ENCODE results near the gene BACE2.
"Not testable (repeated sequence)": the region's sequence is repeated elsewhere in the genome, so short reads cannot be mapped to it uniquely, and the experiment has no call there.

Gene BACE2

GRCh38 chr21:41258617-41259016 is 90.7 kb downstream of the BACE2 start:
- DNase-seq (ENCODE audit: extremely low read depth in 1 of 2, low read depth in 1 of 2): no peak

GRCh38 chr21:41260428-41260827 is 92.5 kb downstream of the BACE2 start:
- no peak for DNase-seq (ENCODE audit: extremely low read depth in 1 of 2, low read depth in 1 of 2)

GRCh38 chr21:41267346-41267745 is 99.4 kb downstream of the BACE2 start:
- DNase-seq (ENCODE audit: extremely low read depth in 1 of 2, low read depth in 1 of 2): no peak

- no peak for DNase-seq (ENCODE audit: extremely low read depth in 1 of 2, low read depth in 1 of 2)
Measured at GRCh38 chr21:41269535-41269934, 101.6 kb downstream of the BACE2 start.

- no peak for DNase-seq (ENCODE audit: extremely low read depth in 1 of 2, low read depth in 1 of 2)
Measured at GRCh38 chr21:41277196-41277595, 109.2 kb downstream of the BACE2 start.

- DNase-seq (ENCODE audit: extremely low read depth in 1 of 2, low read depth in 1 of 2): no peak
Measured at GRCh38 chr21:41277846-41278245, 109.9 kb downstream of the BACE2 start.

- no peak for DNase-seq (ENCODE audit: extremely low read depth in 1 of 2, low read depth in 1 of 2)
Measured at GRCh38 chr21:41280115-41280919, 112.4 kb downstream of the BACE2 start.

GRCh38 chr21:41282412-41282811 is 114.5 kb downstream of the BACE2 start:
- DNase-seq (ENCODE audit: extremely low read depth in 1 of 2, low read depth in 1 of 2): no peak

GRCh38 chr21:41283211-41283818 is 115.4 kb downstream of the BACE2 start:
- peak in 1 of 2 donors; percentile 7 for DNase-seq (ENCODE audit: extremely low read depth in 1 of 2, low read depth in 1 of 2)

- no peak for DNase-seq (ENCODE audit: extremely low read depth in 1 of 2, low read depth in 1 of 2)
Measured at GRCh38 chr21:41289431-41289830, 121.5 kb downstream of the BACE2 start.

- DNase-seq (ENCODE audit: extremely low read depth in 1 of 2, low read depth in 1 of 2): no peak
Measured at GRCh38 chr21:41290106-41290799, 122.3 kb downstream of the BACE2 start.

- no peak for DNase-seq (ENCODE audit: extremely low read depth in 1 of 2, low read depth in 1 of 2)
Measured at GRCh38 chr21:41294548-41295231, 126.7 kb downstream of the BACE2 start.

GRCh38 chr21:41295721-41296254 is 127.8 kb downstream of the BACE2 start:
- no peak for DNase-seq (ENCODE audit: extremely low read depth in 1 of 2, low read depth in 1 of 2)

- no peak for DNase-seq (ENCODE audit: extremely low read depth in 1 of 2, low read depth in 1 of 2)
Measured at GRCh38 chr21:41302976-41303375, 135.0 kb downstream of the BACE2 start.

- no peak for DNase-seq (ENCODE audit: extremely low read depth in 1 of 2, low read depth in 1 of 2)
Measured at GRCh38 chr21:41304068-41304720, 136.2 kb downstream of the BACE2 start.

GRCh38 chr21:41307219-41307618 is 139.3 kb downstream of the BACE2 start:
- no peak for DNase-seq (ENCODE audit: extremely low read depth in 1 of 2, low read depth in 1 of 2)

GRCh38 chr21:41313285-41314164 is 145.6 kb downstream of the BACE2 start:
- DNase-seq (ENCODE audit: extremely low read depth in 1 of 2, low read depth in 1 of 2): not testable (repeated sequence)

- DNase-seq (ENCODE audit: extremely low read depth in 1 of 2, low read depth in 1 of 2): no peak
Measured at GRCh38 chr21:41315726-41316125, 147.8 kb downstream of the BACE2 start.

- no peak for DNase-seq (ENCODE audit: extremely low read depth in 1 of 2, low read depth in 1 of 2)
Measured at GRCh38 chr21:41316200-41317062, 148.5 kb downstream of the BACE2 start, which contains the start of gene FAM3B. Gene FAM3B, plus strand, starts transcription at chr21:41316801. Its CDS starts 79 bp downstream, at chr21:41316880.

All from stimulated activated CD8-positive, alpha-beta memory T cell treated with anti-CD3 and anti-CD28 coated beads, Interleukin-7, amount 100 ng/mL, for 48 hours (primary cell).